GM18858 (cell line): ENCODE measurements around the gene NSUN4.
"Not testable (repeated sequence)": the region's sequence is repeated elsewhere in the genome, so short reads cannot be mapped to it uniquely, and the experiment has no call there.

ENCODE experiments used
- ATAC-seq: cut with Tn5 transposase; IDR thresholded peaks from one replicate; pipeline ENCODE4 v1.9.1; 2021; ENCODE audit not compliant: unreplicated experiment

Gene NSUN4

GRCh38 chr1:46340404-46341221, at the start of gene NSUN4:
Gene NSUN4 (plus strand): TSS chr1:46340807. CDS start chr1:46340827, 20 bp downstream.
- ATAC-seq = peak; percentile 56

GRCh38 chr1:46295306-46295705, 45.3 kb upstream of the NSUN4 start:
- no peak for ATAC-seq

- ATAC-seq = no peak
Measured at GRCh38 chr1:46298387-46298786, 42.2 kb upstream of the NSUN4 start.

GRCh38 chr1:46300673-46301405, 39.8 kb upstream of the NSUN4 start:
- no peak for ATAC-seq

GRCh38 chr1:46301406-46301807, 39.2 kb upstream of the NSUN4 start:
- no peak for ATAC-seq

GRCh38 chr1:46301808-46302640, 38.6 kb upstream of the NSUN4 start:
- no peak for ATAC-seq

GRCh38 chr1:46302641-46303037, 38.0 kb upstream of the NSUN4 start:
- ATAC-seq = no peak

GRCh38 chr1:46303038-46303871, 37.4 kb upstream of the NSUN4 start, which contains the start of the genes LRRC41 and UQCRH:
Gene LRRC41 (minus strand): TSS chr1:46303616. CDS start chr1:46303322, 294 bp downstream.
Gene UQCRH (plus strand): TSS chr1:46303698. CDS start chr1:46303767, 69 bp downstream.
- ATAC-seq = peak; percentile 65

- no peak for ATAC-seq
Measured at GRCh38 chr1:46303872-46304326, 36.7 kb upstream of the NSUN4 start.

GRCh38 chr1:46306159-46306530, 34.5 kb upstream of the NSUN4 start:
- ATAC-seq = no peak

GRCh38 chr1:46309401-46310159, 31.0 kb upstream of the NSUN4 start:
- no peak for ATAC-seq

GRCh38 chr1:46310321-46310720, 30.3 kb upstream of the NSUN4 start:
- no peak for ATAC-seq

- no peak for ATAC-seq
Measured at GRCh38 chr1:46315669-46316403, 24.8 kb upstream of the NSUN4 start.

GRCh38 chr1:46317323-46317722, 23.3 kb upstream of the NSUN4 start:
- no peak for ATAC-seq

GRCh38 chr1:46319301-46319700, 21.3 kb upstream of the NSUN4 start:
- ATAC-seq = not testable (repeated sequence)

GRCh38 chr1:46319960-46320914, 20.4 kb upstream of the NSUN4 start:
- ATAC-seq = not testable (repeated sequence)

- not testable (repeated sequence) for ATAC-seq
Measured at GRCh38 chr1:46322191-46322590, 18.4 kb upstream of the NSUN4 start.
